Activated gamma-delta T cell treated with anti-CD3 and anti-CD28 coated beads, Interleukin-2, amount 50 U/mL, for 16 hours (primary cell): ENCODE data around the gene TMIGD1.

Experiments
- DNase-seq: peaks from one replicate; pipeline ENCODE4 v3.0.0-alpha.2; 2020; ENCODE audit warnings: low read depth

TMIGD1 gene

GRCh38 chr17:30290696-30291542 is 42.9 kb downstream of the TMIGD1 start:
- DNase-seq = peak; percentile 6

- DNase-seq = no peak
These were observed 43.8 kb downstream of the TMIGD1 start for GRCh38 chr17:30290077-30290476.

- DNase-seq = no peak
These were observed 54.7 kb downstream of the TMIGD1 start for GRCh38 chr17:30279156-30279555.

GRCh38 chr17:30278032-30278431 is 55.8 kb downstream of the TMIGD1 start:
- no peak for DNase-seq

GRCh38 chr17:30275911-30276310 is 57.9 kb downstream of the TMIGD1 start:
- no peak for DNase-seq

- no peak for DNase-seq
These were observed 59.0 kb downstream of the TMIGD1 start for GRCh38 chr17:30274887-30275286.

- no peak for DNase-seq
These were observed 60.5 kb downstream of the TMIGD1 start for GRCh38 chr17:30273373-30273772.

- no peak for DNase-seq
These were observed 62.8 kb downstream of the TMIGD1 start for GRCh38 chr17:30271102-30271501.

GRCh38 chr17:30267625-30268024 is 66.2 kb downstream of the TMIGD1 start:
- no peak for DNase-seq
